Measurements from ENCODE around the gene KLF3. TPM values are rescaled to one million over a fixed set of nuclear protein-coding genes. Genes with fewer than 3 reads are reported as not detected.

Gene KLF3
- total RNA-seq, 1 donor from 2014 or later: 26.8 TPM

DNA sequence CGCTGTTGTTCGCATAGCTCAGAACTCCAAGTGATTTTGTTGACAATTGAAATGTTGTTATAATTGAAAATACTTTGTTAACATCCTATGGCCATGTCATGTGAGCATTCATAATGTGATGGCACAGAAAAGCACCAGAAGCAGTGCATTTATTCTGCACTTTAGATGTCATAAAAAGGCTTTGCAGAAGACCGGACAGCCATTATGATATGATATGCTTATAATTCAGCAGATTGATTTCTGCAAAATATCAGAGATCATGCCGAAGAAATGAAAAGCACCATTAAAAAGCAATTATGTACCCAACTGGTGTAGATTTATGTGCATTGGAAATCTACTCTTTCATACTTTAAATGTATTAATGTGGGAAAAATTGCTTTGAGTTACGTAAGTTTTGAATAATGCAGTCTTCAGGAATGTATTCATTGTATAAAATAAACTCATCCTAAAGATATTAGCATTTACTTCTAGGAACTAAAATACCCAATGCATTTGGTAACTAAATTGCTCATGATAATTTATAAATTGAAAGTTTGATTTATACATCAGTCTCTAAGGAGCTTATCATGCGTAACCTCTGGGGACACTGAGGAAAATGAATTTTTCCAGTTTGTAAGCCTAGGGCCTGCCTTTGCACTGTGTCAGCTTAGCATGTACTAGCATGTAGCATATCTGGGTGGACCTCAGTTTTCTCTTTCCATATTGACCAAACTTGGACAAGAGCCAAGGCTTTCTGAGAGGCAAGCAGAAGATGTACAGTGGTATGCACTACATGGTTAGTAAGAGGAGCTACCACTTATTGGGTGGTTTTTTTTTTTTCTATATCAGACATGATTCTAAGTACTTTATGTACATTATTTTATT lies 75.2 kb downstream of the KLF3 start:
- no peak for DNase-seq (ENCODE audit: low read depth in 2 of 2)

DNA sequence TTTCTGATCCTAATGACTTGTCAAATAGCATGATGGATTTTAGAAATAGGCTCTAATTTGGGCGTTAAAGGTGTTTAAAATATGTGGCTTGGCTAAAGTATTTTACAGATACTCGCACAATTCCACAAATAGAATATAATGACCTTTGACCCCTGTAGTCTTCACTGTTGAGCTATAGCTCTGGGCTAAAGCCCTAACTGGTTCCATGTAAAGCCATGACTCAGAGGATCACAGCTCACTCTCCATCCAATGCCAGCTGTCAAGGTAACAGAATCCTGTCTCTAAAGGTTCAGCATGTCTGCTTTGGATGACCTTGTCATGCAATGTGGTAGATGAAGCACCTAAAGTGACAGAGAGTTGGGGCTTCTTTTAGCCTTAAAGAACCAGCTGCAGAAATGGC lies 76.3 kb downstream of the KLF3 start:
- DNase-seq (ENCODE audit: low read depth in 2 of 2): no peak

DNA sequence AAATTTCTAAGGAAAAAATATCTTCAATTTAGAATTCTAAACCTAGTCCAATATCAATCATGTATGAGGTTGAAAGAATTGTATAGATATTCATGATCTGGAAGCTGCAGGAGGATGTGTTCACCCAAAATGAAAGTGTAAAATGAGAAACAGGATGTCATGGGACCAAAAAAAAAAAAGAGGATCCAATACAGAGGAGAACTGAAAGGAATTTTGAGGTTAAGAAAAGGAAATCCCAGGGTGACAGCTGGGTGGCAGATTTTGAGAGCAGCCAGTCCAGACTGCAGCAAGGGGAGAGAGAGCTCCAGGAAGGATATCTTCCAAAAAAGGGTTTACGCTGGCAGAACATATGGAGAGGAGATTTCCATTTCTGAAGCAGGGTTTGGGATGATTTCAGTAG lies 79.9 kb downstream of the KLF3 start:
- peak in 1 of 2 donors; percentile 9 for DNase-seq (ENCODE audit: low read depth in 2 of 2)

DNA sequence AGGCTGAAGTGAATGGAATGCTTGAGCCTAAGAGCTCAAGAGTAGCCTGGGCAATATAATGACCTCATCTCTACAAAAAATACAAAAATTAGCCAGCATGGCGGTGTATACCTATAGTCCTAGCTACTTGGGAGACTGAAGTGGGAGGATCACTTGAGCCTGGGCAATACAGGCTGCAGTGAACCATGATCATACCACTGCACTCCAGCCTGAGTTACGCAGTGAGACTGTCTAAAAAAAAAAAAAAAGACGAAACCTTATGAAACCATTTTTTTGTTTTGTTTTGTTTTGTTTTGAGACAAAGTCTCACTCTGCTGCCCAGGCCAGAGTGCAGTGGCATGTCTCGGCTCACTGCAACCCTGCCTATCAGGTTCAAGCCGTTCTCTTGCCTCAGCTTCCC lies 81.9 kb downstream of the KLF3 start:
- no peak for DNase-seq (ENCODE audit: low read depth in 2 of 2)

DNA sequence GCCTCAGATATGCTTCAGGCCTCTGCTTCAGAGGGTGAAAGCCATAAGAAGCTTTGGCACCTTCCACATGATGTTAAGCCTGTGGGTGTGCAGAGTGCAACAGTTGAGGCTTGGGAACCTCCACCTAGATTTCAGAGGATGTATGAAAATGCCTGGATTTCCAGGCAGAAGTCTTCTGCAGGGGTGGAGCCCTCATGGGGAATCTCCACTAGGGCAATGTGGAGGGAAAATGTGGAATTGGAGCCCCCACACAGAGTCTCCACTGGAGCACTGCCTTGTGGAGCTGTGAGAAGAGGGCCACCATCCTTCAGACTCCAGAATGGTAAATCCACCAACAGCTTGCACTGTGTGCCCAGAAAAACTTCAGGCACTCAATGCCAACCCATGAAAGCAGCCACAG lies 83.6 kb downstream of the KLF3 start:
- no peak for DNase-seq (ENCODE audit: low read depth in 2 of 2)

DNA sequence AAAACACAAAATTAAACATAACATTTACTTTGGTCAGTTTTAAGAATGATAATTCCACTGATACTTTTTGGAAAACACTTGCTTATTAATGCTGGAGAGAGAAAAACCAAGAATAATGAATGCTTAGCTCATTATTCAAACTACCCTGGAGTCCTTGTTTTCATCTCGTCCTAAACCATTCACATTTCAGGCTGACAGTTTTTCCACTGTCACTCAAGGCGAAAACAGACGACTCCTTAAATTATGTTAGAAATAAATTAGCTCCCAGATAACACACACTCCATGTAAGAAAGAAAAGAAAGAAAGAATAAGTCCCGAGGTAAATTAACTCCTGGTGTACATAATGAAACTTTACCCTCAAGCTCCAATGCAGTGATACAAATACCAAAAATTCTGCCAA lies 85.3 kb downstream of the KLF3 start:
- DNase-seq (ENCODE audit: low read depth in 2 of 2): no peak

Other genes with a start within 250 kb of the KLF3 start
- gene TLR10, start 118.8 kb downstream of the KLF3 start, total RNA-seq: not detected in 2 replicates
- gene TLR1, start 140.6 kb downstream of the KLF3 start, total RNA-seq: 2.6 and 5.0 TPM in 2 replicates
- under 0.01 and 0.22 TPM in 2 replicates for gene TLR6, start 192.6 kb downstream of the KLF3 start, total RNA-seq
- 56.9 and 70.8 TPM in 2 replicates for gene FAM114A1, start 203.6 kb downstream of the KLF3 start, total RNA-seq

Measured in lung microvascular endothelial cell (primary cell).